GM23338 (cell line): ENCODE results near the gene CDH12. TPM values are rescaled to one million over a fixed set of nuclear protein-coding genes. Genes with fewer than 3 reads are reported as not detected.

Experiments used
- ATAC-seq: fragments of 200-7000 bp; cut with Tn5 transposase; 3 replicates; pipeline ENCODE4 v1.9.1; 2020
- DNase-seq: peaks from one replicate; pipeline ENCODE4 v3.0.0-alpha.2; 2015; ENCODE audit warnings: low spot score
- H2AFZ ChIP-seq: fragments of 200-600 bp; sonication (generic); 2 replicates; pipeline ENCODE4 v1.8.0; 2016; ENCODE audit warnings: antibody characterized with exemption, mild to moderate bottlenecking, moderate library complexity
- H3F3A ChIP-seq: fragments of 200-600 bp; sonication (generic); replicated peaks from 2 replicates; pipeline ENCODE4 v1.8.0; 2017; ENCODE audit warnings: antibody characterized with exemption, mixed run types, low read depth
- H3K27ac ChIP-seq: fragments of 200-600 bp; sonication (generic); 2 replicates; pipeline ENCODE4 v1.6.1; 2016; ENCODE audit warnings: low read depth
- H3K27me3 ChIP-seq: fragments of 200-600 bp; sonication (generic); 2 replicates; pipeline ENCODE4 v1.8.0; 2016; ENCODE audit warnings: mild to moderate bottlenecking, mixed run types, moderate library complexity; ENCODE audit not compliant: insufficient read depth
- H3K36me3 ChIP-seq: fragments of 200-600 bp; sonication (generic); 2 replicates; pipeline ENCODE4 v1.8.0; 2016; ENCODE audit warnings: mild to moderate bottlenecking; ENCODE audit not compliant: insufficient read depth
- H3K4me1 ChIP-seq: fragments of 200-600 bp; sonication (generic); 2 replicates; pipeline ENCODE4 v1.8.0; 2016; ENCODE audit warnings: mild to moderate bottlenecking, moderate library complexity; ENCODE audit not compliant: insufficient read depth
- H3K4me2 ChIP-seq: fragments of 200-600 bp; sonication (generic); 2 replicates; pipeline ENCODE4 v1.7.1; 2017; ENCODE audit warnings: mixed run types
- H3K4me3 ChIP-seq: fragments of 200-600 bp; sonication (generic); 2 replicates; pipeline ENCODE4 v1.6.1; 2016; ENCODE audit warnings: mixed run types
- H3K79me2 ChIP-seq: fragments of 200-600 bp; sonication (generic); replicated peaks from 2 replicates; pipeline ENCODE4 v1.8.0; 2017; ENCODE audit warnings: mild to moderate bottlenecking; ENCODE audit not compliant: insufficient read depth
- H3K9me2 ChIP-seq: fragments of 200-600 bp; sonication (generic); 2 replicates; pipeline ENCODE4 v1.8.0; 2017; ENCODE audit not compliant: insufficient read depth
- H4K20me1 ChIP-seq: fragments of 200-600 bp; sonication (generic); replicated peaks from 2 replicates; pipeline ENCODE4 v1.8.0; 2017; ENCODE audit warnings: mild to moderate bottlenecking; ENCODE audit not compliant: insufficient read depth
- H3K27ac Mint-ChIP-seq: 2 replicates; pipeline ENCODE4 v1.8.0; 2020; ENCODE audit warnings: inconsistent platforms, mild to moderate bottlenecking, moderate library complexity, mixed read lengths
- H3K27me3 Mint-ChIP-seq: 3 replicates; pipeline ENCODE4 v1.8.0; 2022; ENCODE audit warnings: low read depth, mild to moderate bottlenecking, moderate library complexity, mixed read lengths, inconsistent platforms; ENCODE audit not compliant: insufficient read depth, poor library complexity
- H3K36me3 Mint-ChIP-seq: 3 replicates; pipeline ENCODE4 v1.8.0; 2021; ENCODE audit warnings: low read depth, mild to moderate bottlenecking, inconsistent platforms, moderate library complexity, mixed read lengths
- H3K4me1 Mint-ChIP-seq: 3 replicates; pipeline ENCODE4 v1.8.0; 2020; ENCODE audit warnings: mild to moderate bottlenecking, inconsistent platforms, mixed read lengths
- H3K4me3 Mint-ChIP-seq: 3 replicates; pipeline ENCODE4 v1.8.0; 2021; ENCODE audit warnings: moderate library complexity, mild to moderate bottlenecking, inconsistent platforms, mixed read lengths
- H3K9me3 Mint-ChIP-seq: 3 replicates; pipeline ENCODE4 v1.8.0; 2020; ENCODE audit warnings: moderate library complexity, mild to moderate bottlenecking, inconsistent platforms, mixed read lengths
- CREB1 ChIP-seq: fragments of 250-450 bp; sonication (Bioruptor Pico); IDR thresholded peaks from 2 replicates; pipeline ENCODE4 v1.5.0; 2020; ENCODE audit warnings: low read depth, mild to moderate bottlenecking, moderate library complexity
- CTCF ChIP-seq, 2 experiments: fragments of 200-600 bp in 1 of 2; sonication (generic) in 1 of 2; conservative IDR thresholded peaks; 2 replicates each; pipeline versions ENCODE4 v1.5.1 to v1.6.1; 2016 to 2017; ENCODE audit warnings: antibody characterized with exemption in 2 of 2, low read depth in 2 of 2, mild to moderate bottlenecking in 2 of 2, moderate library complexity in 1 of 2
- ETS1 ChIP-seq: IDR thresholded peaks from 2 replicates; pipeline ENCODE4 v1.6.1; 2016; ENCODE audit warnings: antibody characterized with exemption
- EZH2 ChIP-seq: fragments of 200-600 bp; sonication (generic); IDR thresholded peaks from one replicate; pipeline ENCODE4 v1.8.0; 2017; ENCODE audit warnings: antibody characterized with exemption, mild to moderate bottlenecking, low read depth; ENCODE audit not compliant: unreplicated experiment
- POLR2AphosphoS5 ChIP-seq: IDR thresholded peaks from 2 replicates; pipeline ENCODE4 v1.6.1; 2016; ENCODE audit warnings: antibody characterized with exemption, low read depth
- REST ChIP-seq: IDR thresholded peaks from one replicate; pipeline ENCODE4 v1.6.1; 2018; ENCODE audit warnings: antibody characterized with exemption; ENCODE audit not compliant: unreplicated experiment
- STAT1 ChIP-seq: IDR thresholded peaks from one replicate; pipeline ENCODE4 v1.6.1; 2016; ENCODE audit warnings: antibody characterized with exemption; ENCODE audit not compliant: unreplicated experiment
- ZNF114 ChIP-seq: fragments of 250-450 bp; sonication (Bioruptor Pico); IDR thresholded peaks from 2 replicates; pipeline ENCODE4 v1.5.0; 2020; ENCODE audit warnings: mild to moderate bottlenecking, moderate library complexity
- ZNF331 ChIP-seq: fragments of 250-450 bp; sonication (Bioruptor Pico); IDR thresholded peaks from 2 replicates; pipeline ENCODE4 v1.5.0; 2020; ENCODE audit warnings: low read depth, mild to moderate bottlenecking, moderate library complexity
- ZNF462 ChIP-seq: fragments of 250-450 bp; sonication (Bioruptor Pico); IDR thresholded peaks from 2 replicates; pipeline ENCODE4 v1.5.0; 2020; ENCODE audit warnings: mild to moderate bottlenecking, moderate library complexity
- polyA plus RNA-seq: library from polyadenylated mRNA; unstranded; fragments of >200 nt; fragmentation: Nextera tagmentation; extraction: Ambion mirVana; gene quantifications from 2 replicates; pipeline ENCODE4 v1.2.1, GENCODE V29; 2016
- total RNA-seq: library from RNA; depleted of rRNA; stranded (reverse); fragments of >200 nt; shearing (Covaris generic); gene quantifications from 2 replicates; pipeline ENCODE4 v1.2.3, GENCODE V29; 2014

CDH12 gene
- total and polyA plus RNA-seq, 2 experiments from 2014 or later = not detected

- TF ChIP-seq REST (no peak), ZNF331 (CRISPR knock-in tag) (no peak), STAT1 (no peak), ZNF114 (CRISPR knock-in tag) (no peak), ZNF462 (CRISPR knock-in tag) (no peak)
These were observed 538.6 kb downstream of the CDH12 start (continued) for GRCh38 chr5:22314548-22314947.

- DNase-seq (no peak), ATAC-seq (no peak)
- Histone ChIP-seq H3K79me2 (no peaks in the 10 kb centered on the region), H2AFZ (0 out of 2 replicates have a peak overlapping the region, but pooled peaks have one; percentile 11), H3K9me2 (no peaks in the 10 kb centered on the region), H3K4me1 (no peaks in the 10 kb centered on the region), H3K27me3 (no peaks in the 10 kb centered on the region), H4K20me1 (no peaks in the 10 kb centered on the region), H3K4me3 (no peak overlapping the region), H3K4me2 (no peak overlapping the region), H3F3A (no peaks in the 10 kb centered on the region), H3K27ac (no peak overlapping the region), H3K36me3 (no peaks in the 10 kb centered on the region)
- no peaks in the 10 kb centered on the region for H3K36me3 Mint-ChIP-seq
- H3K4me1 Mint-ChIP-seq = no peaks in the 10 kb centered on the region
- H3K9me3 Mint-ChIP-seq = no peaks in the 10 kb centered on the region
- TF ChIP-seq CREB1 (no peak), POLR2AphosphoS5 (no peak), EZH2 (no peak), CTCF (conservative IDR thresholded peaks at IDR 0.05; ENCODE audit: low read depth in 2 of 2) (no peak), ETS1 (no peak), ZNF114 (CRISPR knock-in tag) (no peak)
- no peak overlapping the region for H3K4me3 Mint-ChIP-seq
- H3K27ac Mint-ChIP-seq = no peak overlapping the region
- H3K27me3 Mint-ChIP-seq = no peaks in the 10 kb centered on the region
These were observed 547.1 kb downstream of the CDH12 start for GRCh38 chr5:22306011-22306410.
